H9 (cell line): ENCODE measurements around the gene BARX2. TPM values are rescaled to one million over a fixed set of nuclear protein-coding genes. Genes with fewer than 3 reads are reported as not detected.

Experiments used
- DNase-seq: peaks from one replicate; pipeline ENCODE4 v3.0.0-alpha.2; 2017
- H2AFZ ChIP-seq: one replicate; pipeline ENCODE4 v1.6.1; 2013; ENCODE audit warnings: mild to moderate bottlenecking, low read length, control low read depth, moderate library complexity
- H2AK5ac ChIP-seq: 2 replicates; pipeline ENCODE4 v1.6.1; 2013; ENCODE audit warnings: low read length, control low read depth, mixed read lengths; ENCODE audit not compliant: insufficient read length
- H2BK120ac ChIP-seq: one replicate; pipeline ENCODE4 v1.6.1; 2013; ENCODE audit warnings: low read depth, mild to moderate bottlenecking, low read length, control low read depth, inconsistent platforms; ENCODE audit not compliant: poor library complexity, severe bottlenecking
- H2BK12ac ChIP-seq: 2 replicates; pipeline ENCODE4 v1.6.1; 2013; ENCODE audit warnings: low read length, control low read depth, mixed read lengths, low read depth; ENCODE audit not compliant: insufficient read length
- H2BK15ac ChIP-seq: 2 replicates; pipeline ENCODE4 v1.6.1; 2013; ENCODE audit warnings: low read depth, low read length, control low read depth
- H2BK20ac ChIP-seq: one replicate; pipeline ENCODE4 v1.6.1; 2013; ENCODE audit warnings: low read depth, mild to moderate bottlenecking, low read length, control low read depth, inconsistent platforms; ENCODE audit not compliant: poor library complexity, severe bottlenecking
- H2BK5ac ChIP-seq: 2 replicates; pipeline ENCODE4 v1.6.1; 2013; ENCODE audit warnings: low read length, control low read depth, mixed read lengths; ENCODE audit not compliant: insufficient read length
- H3K14ac ChIP-seq: 2 replicates; pipeline ENCODE4 v1.6.1; 2013; ENCODE audit warnings: low read length, control low read depth; ENCODE audit not compliant: insufficient read depth
- H3K18ac ChIP-seq: 2 replicates; pipeline ENCODE4 v1.6.1; 2013; ENCODE audit warnings: low read depth, mild to moderate bottlenecking, mixed read lengths, low read length, control low read depth; ENCODE audit not compliant: insufficient read length
- H3K23ac ChIP-seq: 2 replicates; pipeline ENCODE4 v1.6.1; 2013; ENCODE audit warnings: low read length, control low read depth, mixed read lengths, low read depth; ENCODE audit not compliant: insufficient read length
- H3K23me2 ChIP-seq: 2 replicates; pipeline ENCODE4 v1.6.1; 2013; ENCODE audit warnings: low read depth, mild to moderate bottlenecking, mixed read lengths, low read length, control low read depth; ENCODE audit not compliant: insufficient read length, poor library complexity, severe bottlenecking
- H3K27ac ChIP-seq: 2 replicates; pipeline ENCODE4 v1.5.1; 2013; ENCODE audit warnings: low read length, control low read depth, mixed read lengths, low read depth; ENCODE audit not compliant: insufficient read length
- H3K27me3 ChIP-seq: 2 replicates; pipeline ENCODE4 v1.6.1; 2013; ENCODE audit warnings: low read length, control low read depth, inconsistent platforms; ENCODE audit not compliant: insufficient read depth
- H3K4ac ChIP-seq: 2 replicates; pipeline ENCODE4 v1.6.1; 2013; ENCODE audit warnings: low read depth, mild to moderate bottlenecking, control low read depth, inconsistent platforms, low read length, moderate library complexity
- H3K4me1 ChIP-seq: 2 replicates; pipeline ENCODE4 v1.6.1; 2013; ENCODE audit warnings: low read length, control low read depth, inconsistent platforms; ENCODE audit not compliant: insufficient read depth
- H3K4me2 ChIP-seq: 2 replicates; pipeline ENCODE4 v1.6.1; 2013; ENCODE audit warnings: low read length, control low read depth, mixed read lengths; ENCODE audit not compliant: insufficient read length, insufficient read depth
- H3K56ac ChIP-seq: 2 replicates; pipeline ENCODE4 v1.6.1; 2013; ENCODE audit warnings: low read depth, mild to moderate bottlenecking, mixed read lengths, low read length, control low read depth; ENCODE audit not compliant: insufficient read length
- H3K79me1 ChIP-seq: 2 replicates; pipeline ENCODE4 v1.6.1; 2013; ENCODE audit warnings: low read depth, mild to moderate bottlenecking, moderate library complexity, low read length, control low read depth, inconsistent platforms; ENCODE audit not compliant: insufficient read depth, poor library complexity, severe bottlenecking
- H3K79me2 ChIP-seq: 2 replicates; pipeline ENCODE4 v1.6.1; 2013; ENCODE audit warnings: low read length, control low read depth, inconsistent platforms; ENCODE audit not compliant: insufficient read depth
- H3K9ac ChIP-seq: 2 replicates; pipeline ENCODE4 v1.6.1; 2013; ENCODE audit warnings: low read length, control low read depth, mixed read lengths; ENCODE audit not compliant: insufficient read length; ENCODE audit errors: extremely low read depth
- H3K9me3 ChIP-seq: one replicate; pipeline ENCODE4 v1.6.1; 2013; ENCODE audit warnings: low read depth, low read length, inconsistent platforms; ENCODE audit not compliant: control insufficient read depth
- H3T11ph ChIP-seq: one replicate; pipeline ENCODE4 v1.6.1; 2013; ENCODE audit warnings: mild to moderate bottlenecking, low read length, control low read depth, inconsistent platforms
- H4K20me1 ChIP-seq: one replicate; pipeline ENCODE4 v1.6.1; 2013; ENCODE audit not compliant: control insufficient read depth, insufficient read length, insufficient read depth
- H4K5ac ChIP-seq: 2 replicates; pipeline ENCODE4 v1.6.1; 2013; ENCODE audit warnings: low read depth, mild to moderate bottlenecking, mixed read lengths, low read length, control low read depth; ENCODE audit not compliant: insufficient read length
- H4K8ac ChIP-seq: replicated peaks from 2 replicates; pipeline ENCODE4 v1.6.1; 2013; ENCODE audit warnings: low read length, control low read depth, mixed read lengths, low read depth; ENCODE audit not compliant: insufficient read length
- H4K91ac ChIP-seq: 2 replicates; pipeline ENCODE4 v1.6.1; 2013; ENCODE audit warnings: low read depth, mild to moderate bottlenecking, moderate library complexity, mixed read lengths, low read length, control low read depth; ENCODE audit not compliant: insufficient read length
- H3K27ac Mint-ChIP-seq, 3 experiments: 2 replicates in 2 of 3; 3 replicates in 1 of 3; pipeline ENCODE4 v1.8.0; 2020 to 2021; ENCODE audit warnings: mixed read lengths in 3 of 3, mild to moderate bottlenecking in 1 of 3, moderate library complexity in 1 of 3
- H3K27me3 Mint-ChIP-seq: 2 replicates; pipeline ENCODE4 v1.8.0; 2021; ENCODE audit warnings: low read depth, mild to moderate bottlenecking, moderate library complexity, mixed read lengths
- H3K36me3 Mint-ChIP-seq, 3 experiments: 2 replicates in 2 of 3; 3 replicates in 1 of 3; pipeline ENCODE4 v1.8.0; 2020 to 2021; ENCODE audit warnings: low read depth in 3 of 3, mixed read lengths in 3 of 3; ENCODE audit not compliant: insufficient read depth in 1 of 3
- H3K4me1 Mint-ChIP-seq, 2 experiments: 2 replicates each; pipeline ENCODE4 v1.8.0; 2020; ENCODE audit warnings: mixed read lengths in 2 of 2
- H3K4me3 Mint-ChIP-seq, 2 experiments: 2 replicates in 1 of 2; 3 replicates in 1 of 2; pipeline ENCODE4 v1.8.0; 2020 to 2021; ENCODE audit warnings: mild to moderate bottlenecking in 2 of 2, mixed read lengths in 2 of 2, moderate library complexity in 1 of 2
- H3K9me3 Mint-ChIP-seq, 2 experiments: 2 replicates in 1 of 2; 3 replicates in 1 of 2; pipeline ENCODE4 v1.8.0; 2020; ENCODE audit warnings: mild to moderate bottlenecking in 2 of 2, mixed read lengths in 2 of 2, moderate library complexity in 1 of 2
- WGBS: extraction: QIAGEN DNeasy Blood & Tissue Kit; methylation state at CpG from one replicate; pipeline ENCODE4 v1.1.7; 2013; ENCODE audit warnings: missing lambda C conversion rate, low lambda C conversion rate, mixed read lengths; ENCODE audit not compliant: insufficient read length; ENCODE audit errors: extremely low coverage; 5-methylcytosine and 5-hydroxymethylcytosine counted together
- total RNA-seq: library from RNA; stranded (reverse); gene quantifications from 2 replicates; pipeline ENCODE4 v1.2.1, GENCODE V29; 2021
- TF ChIP-seq, protein P1 (sequence below): fragments of 200-600 bp; sonication (generic); conservative IDR thresholded peaks from 3 replicates; pipeline ENCODE4 v1.8.0; 2021; ENCODE audit warnings: antibody characterized with exemption, mild to moderate bottlenecking

Gene BARX2
- total RNA-seq, 1 experiment from 2014 or later, result not detected

DNA sequence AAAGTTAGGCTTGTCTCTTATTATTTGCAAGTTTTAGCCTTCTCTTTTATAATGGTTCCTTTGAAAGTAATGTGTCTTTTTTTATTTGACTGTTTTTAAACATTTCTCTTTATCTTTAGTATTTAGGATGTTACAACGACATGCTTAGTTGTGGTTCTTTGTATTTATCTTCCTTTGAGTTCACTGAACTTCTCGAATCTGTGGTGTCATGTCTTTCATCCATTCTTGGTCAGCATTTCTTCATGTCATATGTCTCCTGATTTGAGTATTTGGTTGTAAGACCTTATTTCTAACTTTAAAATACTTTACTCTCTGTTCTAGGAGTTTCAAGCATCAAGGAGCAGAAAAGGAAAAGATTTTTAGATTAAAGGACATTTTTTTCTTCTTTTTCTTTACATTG lies 15.9 kb upstream of the BARX2 start:
- H3K4me3 Mint-ChIP-seq, result no peak overlapping the region
- no CpG with 5 or more reads among the region's 2 CpGs for WGBS
- no peak overlapping the region for H3K27ac ChIP-seq
- H3K9me3 Mint-ChIP-seq, result peaks cover 15 to 17% of the 10 kb centered on the region in 2 experiments
- no peak overlapping the region for H3K18ac ChIP-seq
- TF ChIP-seq, protein P1, sequence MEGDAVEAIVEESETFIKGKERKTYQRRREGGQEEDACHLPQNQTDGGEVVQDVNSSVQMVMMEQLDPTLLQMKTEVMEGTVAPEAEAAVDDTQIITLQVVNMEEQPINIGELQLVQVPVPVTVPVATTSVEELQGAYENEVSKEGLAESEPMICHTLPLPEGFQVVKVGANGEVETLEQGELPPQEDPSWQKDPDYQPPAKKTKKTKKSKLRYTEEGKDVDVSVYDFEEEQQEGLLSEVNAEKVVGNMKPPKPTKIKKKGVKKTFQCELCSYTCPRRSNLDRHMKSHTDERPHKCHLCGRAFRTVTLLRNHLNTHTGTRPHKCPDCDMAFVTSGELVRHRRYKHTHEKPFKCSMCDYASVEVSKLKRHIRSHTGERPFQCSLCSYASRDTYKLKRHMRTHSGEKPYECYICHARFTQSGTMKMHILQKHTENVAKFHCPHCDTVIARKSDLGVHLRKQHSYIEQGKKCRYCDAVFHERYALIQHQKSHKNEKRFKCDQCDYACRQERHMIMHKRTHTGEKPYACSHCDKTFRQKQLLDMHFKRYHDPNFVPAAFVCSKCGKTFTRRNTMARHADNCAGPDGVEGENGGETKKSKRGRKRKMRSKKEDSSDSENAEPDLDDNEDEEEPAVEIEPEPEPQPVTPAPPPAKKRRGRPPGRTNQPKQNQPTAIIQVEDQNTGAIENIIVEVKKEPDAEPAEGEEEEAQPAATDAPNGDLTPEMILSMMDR, result no peak
- no peak overlapping the region for H2BK12ac ChIP-seq
- no peak overlapping the region for H2AFZ ChIP-seq
- no peak overlapping the region for H2BK120ac ChIP-seq
- no peaks in the 10 kb centered on the region for H3K9me3 ChIP-seq
- no peak overlapping the region for H4K5ac ChIP-seq
- no peak overlapping the region for H3K56ac ChIP-seq
- peaks cover 0 to 11% (median 6%) of the 10 kb centered on the region in 3 experiments; a peak in 3 of 7 replicates for H3K36me3 Mint-ChIP-seq
- H3K23ac ChIP-seq, result no peak overlapping the region
- H4K8ac ChIP-seq, result no peak overlapping the region
- no peaks in the 10 kb centered on the region for H3K79me2 ChIP-seq
- H2AK5ac ChIP-seq, result no peak overlapping the region
- no peak for DNase-seq
- H3K14ac ChIP-seq, result no peak overlapping the region
- H2BK5ac ChIP-seq, result no peak overlapping the region
- no peak overlapping the region for H2BK15ac ChIP-seq
- H3K4me1 Mint-ChIP-seq, result no peaks in the 10 kb centered on the region
- no peaks in the 10 kb centered on the region for H3K4me1 ChIP-seq
- H4K91ac ChIP-seq, result no peak overlapping the region
- peaks cover 7% of the 10 kb centered on the region; the same call in 1 of the 2 replicates for H3K27me3 Mint-ChIP-seq
- no peak overlapping the region for H3T11ph ChIP-seq
- no peak overlapping the region for H2BK20ac ChIP-seq
- H3K9ac ChIP-seq, result no peak overlapping the region
- H3K79me1 ChIP-seq, result no peaks in the 10 kb centered on the region
- H3K27ac Mint-ChIP-seq, result no peak overlapping the region
- no peak overlapping the region for H3K4ac ChIP-seq
- H3K23me2 ChIP-seq, result no peaks in the 10 kb centered on the region
- H4K20me1 ChIP-seq, result no peaks in the 10 kb centered on the region
- H3K4me2 ChIP-seq, result no peak overlapping the region
- no peaks in the 10 kb centered on the region for H3K27me3 ChIP-seq
